Activated naive CD8-positive, alpha-beta T cell treated with anti-CD3 and anti-CD28 coated beads, Interleukin-2, amount 50 U/mL, for 24 hours (primary cell): ENCODE data around the gene ZMIZ1.

Experiments used
- ATAC-seq: fragments of 150-1000 bp; cut with Tn5 transposase; one replicate; pipeline ENCODE4 v1.10.0; 2021
- DNase-seq: peaks from one replicate; pipeline ENCODE4 v3.0.0; 2021
- H3K27ac Mint-ChIP-seq: one replicate; pipeline ENCODE4 v1.8.0; 2021; ENCODE audit warnings: mild to moderate bottlenecking, mixed read lengths
- H3K27me3 Mint-ChIP-seq: one replicate; pipeline ENCODE4 v1.8.0; 2021; ENCODE audit warnings: mixed read lengths
- H3K36me3 Mint-ChIP-seq: one replicate; pipeline ENCODE4 v1.8.0; 2021; ENCODE audit warnings: low read depth, mixed read lengths
- H3K4me1 Mint-ChIP-seq: one replicate; pipeline ENCODE4 v1.8.0; 2021; ENCODE audit warnings: mixed read lengths
- H3K4me3 Mint-ChIP-seq: one replicate; pipeline ENCODE4 v1.8.0; 2021; ENCODE audit warnings: mild to moderate bottlenecking, moderate library complexity, mixed read lengths
- H3K9me3 Mint-ChIP-seq: one replicate; pipeline ENCODE4 v1.8.0; 2021; ENCODE audit warnings: mixed read lengths

ZMIZ1 gene

DNA sequence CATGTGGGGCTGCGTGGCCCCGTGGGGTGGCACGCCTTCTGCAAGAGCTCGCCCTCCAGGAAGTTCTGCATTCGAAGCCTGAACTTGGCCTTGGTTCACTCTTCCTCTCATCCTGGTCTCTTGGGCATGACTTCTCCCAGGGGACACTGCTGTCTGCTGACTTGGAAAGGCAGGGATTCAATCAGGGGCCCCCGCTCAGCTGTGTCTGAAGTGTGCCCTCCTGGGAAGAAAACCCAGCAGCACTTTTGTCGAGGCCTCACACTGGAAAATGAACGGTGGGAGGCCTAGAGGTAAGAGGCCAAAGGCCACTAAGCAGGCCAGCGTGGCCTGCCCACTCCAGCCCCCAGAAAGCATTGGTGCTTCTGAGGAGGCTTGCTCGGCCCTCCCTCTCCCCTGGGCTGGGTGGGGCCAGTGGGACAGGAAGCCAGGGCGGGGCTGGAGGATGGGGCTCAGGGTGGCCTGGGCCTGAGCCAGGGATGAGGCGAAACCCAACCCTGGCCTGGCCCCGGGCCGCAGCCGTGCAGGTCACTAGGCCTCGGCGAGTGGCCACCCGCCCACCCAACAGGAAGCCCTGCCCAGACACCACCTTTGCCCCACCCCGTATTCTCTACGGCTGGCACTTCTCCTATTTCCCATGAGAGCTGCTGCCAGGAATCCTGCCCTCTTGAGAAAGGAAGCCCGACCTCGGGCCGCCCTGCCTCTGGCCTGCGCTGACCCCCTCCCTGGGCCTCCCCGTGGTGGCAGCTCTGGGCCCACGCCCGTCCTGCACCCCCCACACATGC, 81.1 kb downstream of the ZMIZ1 start:
- ATAC-seq, result peak; percentile 70
- Mint-ChIP-seq H3K4me1 (peaks cover 50% of the 10 kb centered on the region), H3K9me3 (no peaks in the 10 kb centered on the region), H3K27me3 (no peaks in the 10 kb centered on the region), H3K27ac (peak overlapping the region; percentile 70), H3K36me3 (no peaks in the 10 kb centered on the region), H3K4me3 (no peak overlapping the region)
- peak; percentile 59 for DNase-seq

DNA sequence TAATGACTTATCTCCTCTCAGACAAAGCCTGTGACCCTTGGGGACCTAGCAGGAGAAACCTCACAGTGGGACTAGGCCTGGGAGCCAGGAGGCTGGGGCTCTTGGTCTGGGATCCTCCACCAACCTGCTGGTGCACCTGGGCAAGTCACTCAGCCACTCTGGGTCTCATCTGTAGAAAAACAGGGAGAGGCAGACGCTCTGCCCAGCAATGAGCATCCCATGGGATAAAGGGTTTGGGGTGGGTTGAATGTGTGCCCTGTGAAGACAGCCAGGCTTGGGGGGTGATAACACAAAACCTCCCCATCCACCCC, 81.6 kb downstream of the ZMIZ1 start:
- DNase-seq (no peak), ATAC-seq (no peak)
- Mint-ChIP-seq H3K27ac (peak overlapping the region; percentile 70), H3K4me3 (no peak overlapping the region), H3K9me3 (no peaks in the 10 kb centered on the region), H3K36me3 (no peaks in the 10 kb centered on the region), H3K4me1 (peaks cover 45% of the 10 kb centered on the region), H3K27me3 (no peaks in the 10 kb centered on the region)

DNA sequence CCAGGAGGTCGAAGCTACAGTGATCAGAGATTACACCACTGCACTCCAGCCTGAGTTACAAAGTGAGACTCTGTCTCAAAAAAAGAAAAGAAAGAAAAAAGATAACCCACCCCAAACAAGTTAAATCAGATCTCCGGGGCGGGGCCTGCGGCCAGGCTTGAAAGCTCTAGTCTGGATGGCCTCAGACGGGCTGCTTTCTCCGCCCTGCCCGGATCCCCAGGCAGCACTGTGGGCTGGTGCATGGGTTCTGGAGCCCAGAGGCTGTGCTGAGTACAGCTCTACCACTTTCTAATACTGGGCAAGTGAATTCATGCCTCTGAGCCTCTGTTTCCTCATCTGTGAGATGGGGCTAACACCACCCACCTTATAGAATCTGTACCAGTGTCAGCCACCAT, 83.7 kb downstream of the ZMIZ1 start:
- H3K36me3 Mint-ChIP-seq, result no peaks in the 10 kb centered on the region
- no peaks in the 10 kb centered on the region for H3K27me3 Mint-ChIP-seq
- ATAC-seq (no peak), DNase-seq (no peak)
- peaks cover 27% of the 10 kb centered on the region for H3K4me1 Mint-ChIP-seq
- H3K27ac Mint-ChIP-seq, result peak overlapping the region; percentile 14
- no peaks in the 10 kb centered on the region for H3K9me3 Mint-ChIP-seq
- H3K4me3 Mint-ChIP-seq, result no peak overlapping the region

DNA sequence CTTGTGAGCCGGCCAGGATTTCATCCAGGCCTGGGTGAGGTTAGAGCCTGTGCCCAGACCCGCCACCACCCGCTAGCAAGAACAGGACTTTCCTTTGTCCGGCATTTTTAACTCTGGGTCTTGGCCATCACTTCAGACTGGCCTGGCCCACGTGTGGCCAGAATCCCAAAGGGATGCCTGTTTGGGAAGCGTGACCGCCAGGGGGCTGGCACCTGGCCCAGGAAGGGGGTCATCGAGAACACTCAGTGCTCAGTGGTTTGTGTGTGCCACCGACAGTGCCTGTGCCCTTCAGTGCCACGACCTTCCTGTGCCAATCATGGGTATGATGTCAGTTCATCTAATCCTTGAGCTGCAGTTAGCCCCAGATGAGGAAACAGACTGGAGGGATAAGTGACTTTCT, 85.0 kb downstream of the ZMIZ1 start:
- no peak overlapping the region for H3K27ac Mint-ChIP-seq
- H3K36me3 Mint-ChIP-seq, result no peaks in the 10 kb centered on the region
- ATAC-seq (no peak), DNase-seq (no peak)
- no peaks in the 10 kb centered on the region for H3K9me3 Mint-ChIP-seq
- no peaks in the 10 kb centered on the region for H3K27me3 Mint-ChIP-seq
- no peak overlapping the region for H3K4me3 Mint-ChIP-seq
- peaks cover 17% of the 10 kb centered on the region for H3K4me1 Mint-ChIP-seq

DNA sequence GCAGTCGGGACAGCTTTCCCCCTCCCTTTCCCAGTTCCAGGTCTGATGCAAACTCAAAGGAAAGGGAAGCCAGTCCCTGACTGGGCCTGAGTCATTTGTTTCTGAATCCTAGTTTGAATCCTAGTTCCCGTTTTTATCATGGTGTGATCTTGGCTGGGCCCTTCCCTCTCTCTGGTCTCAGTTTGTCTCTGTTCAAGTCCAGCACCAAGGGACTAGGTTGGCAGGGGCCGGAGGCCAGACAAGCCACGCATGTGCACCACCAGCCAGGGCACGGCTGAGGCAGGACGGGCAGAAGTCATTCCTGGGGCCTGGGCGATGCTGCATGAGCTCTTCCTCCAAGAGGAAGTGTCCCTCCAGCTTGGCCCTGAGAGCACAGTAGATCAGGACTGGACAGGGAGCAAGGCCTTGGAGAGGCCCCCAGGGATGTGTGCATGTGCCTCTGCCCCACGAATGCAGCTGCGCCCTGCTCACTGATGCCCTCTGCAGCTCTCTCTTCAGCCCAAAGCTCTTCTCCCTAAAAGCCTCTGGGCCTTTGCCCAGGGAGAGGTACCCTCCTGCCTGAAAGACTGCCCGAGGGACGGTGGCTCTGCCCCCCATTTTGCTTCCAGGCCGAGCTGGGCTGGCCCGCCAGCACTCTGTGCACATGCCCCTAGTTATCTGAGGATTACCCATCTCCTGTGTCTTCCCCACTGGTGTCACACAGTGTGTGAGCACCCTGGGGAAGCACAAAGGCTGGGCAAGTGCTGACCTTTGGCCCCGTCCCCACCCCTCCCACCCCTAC, 86.7 kb downstream of the ZMIZ1 start:
- no peaks in the 10 kb centered on the region for H3K27me3 Mint-ChIP-seq
- no peaks in the 10 kb centered on the region for H3K9me3 Mint-ChIP-seq
- no peak overlapping the region for H3K4me3 Mint-ChIP-seq
- no peak for ATAC-seq
- H3K36me3 Mint-ChIP-seq, result no peaks in the 10 kb centered on the region
- DNase-seq, result no peak
- peaks cover 4% of the 10 kb centered on the region for H3K4me1 Mint-ChIP-seq
- H3K27ac Mint-ChIP-seq, result no peak overlapping the region

DNA sequence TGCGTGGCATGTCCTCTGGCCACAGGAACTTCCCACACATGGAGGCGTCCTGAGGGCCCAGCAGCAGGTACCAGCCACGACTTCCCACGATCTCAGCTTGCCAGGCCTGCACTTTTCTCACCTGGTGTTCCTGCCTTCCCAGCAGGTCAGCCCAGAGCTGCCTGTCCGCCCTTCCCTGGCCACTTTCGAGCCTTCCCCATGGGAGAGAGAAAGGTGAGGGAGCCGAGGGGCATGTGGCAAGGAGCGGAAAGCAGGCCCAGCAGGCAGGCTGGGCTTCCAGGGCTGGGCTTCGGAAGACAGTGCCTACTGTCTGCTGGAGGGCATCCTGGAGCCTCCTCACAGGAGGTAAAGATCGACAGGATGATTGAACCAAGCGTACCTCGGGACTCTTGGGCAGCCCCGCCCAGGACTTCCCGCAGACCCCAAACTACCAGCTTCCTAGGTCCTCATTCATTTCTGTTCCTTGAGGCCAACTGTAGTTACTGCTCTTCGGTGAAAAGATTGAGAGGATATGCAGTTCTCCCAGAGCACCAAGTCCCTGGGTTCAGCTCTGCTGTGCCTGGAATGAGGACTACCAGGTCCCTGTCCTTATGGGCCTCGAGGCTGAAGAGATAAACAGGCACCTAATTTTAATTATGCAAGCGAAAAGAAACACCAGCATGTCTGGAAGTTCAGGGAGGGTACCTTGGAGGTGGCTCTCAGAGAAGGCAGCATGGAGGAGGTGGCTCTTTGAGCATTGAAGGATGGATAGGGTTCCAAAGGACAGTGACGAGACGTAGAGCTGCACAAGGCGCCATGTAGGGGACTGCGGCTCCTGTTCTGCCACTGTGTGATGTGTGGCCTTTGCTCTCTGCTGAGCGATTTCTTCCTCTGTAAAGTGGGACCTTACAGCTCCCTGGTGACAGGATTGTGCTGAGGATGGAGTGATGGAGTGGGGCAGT, 87.8 kb downstream of the ZMIZ1 start:
- Mint-ChIP-seq H3K27ac (peak overlapping the region; percentile 14), H3K4me1 (peaks cover 2% of the 10 kb centered on the region), H3K4me3 (no peak overlapping the region), H3K36me3 (no peaks in the 10 kb centered on the region), H3K27me3 (no peaks in the 10 kb centered on the region), H3K9me3 (no peaks in the 10 kb centered on the region)
- DNase-seq (no peak), ATAC-seq (no peak)

DNA sequence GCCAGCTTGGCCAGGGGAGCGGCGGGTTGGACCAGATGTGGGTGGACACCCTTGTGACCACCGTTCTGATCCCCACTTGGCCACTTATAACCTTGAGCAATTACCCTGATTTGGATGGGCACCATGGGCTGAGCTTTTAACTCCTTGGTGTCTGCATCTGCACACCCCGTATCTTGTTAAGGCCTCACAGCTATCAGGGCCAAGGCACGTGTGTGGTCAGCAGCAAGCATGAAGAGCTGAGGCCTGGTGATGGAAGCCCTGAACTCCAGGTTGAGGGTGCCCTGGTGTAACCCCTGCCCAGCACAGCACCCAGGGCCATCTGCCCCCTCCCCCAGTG, 89.2 kb downstream of the ZMIZ1 start:
- no peaks in the 10 kb centered on the region for H3K9me3 Mint-ChIP-seq
- no peaks in the 10 kb centered on the region for H3K36me3 Mint-ChIP-seq
- H3K4me3 Mint-ChIP-seq, result no peak overlapping the region
- H3K27ac Mint-ChIP-seq, result no peak overlapping the region
- no peak for DNase-seq
- no peaks in the 10 kb centered on the region for H3K27me3 Mint-ChIP-seq
- ATAC-seq, result no peak
- peaks cover 2% of the 10 kb centered on the region for H3K4me1 Mint-ChIP-seq

DNA sequence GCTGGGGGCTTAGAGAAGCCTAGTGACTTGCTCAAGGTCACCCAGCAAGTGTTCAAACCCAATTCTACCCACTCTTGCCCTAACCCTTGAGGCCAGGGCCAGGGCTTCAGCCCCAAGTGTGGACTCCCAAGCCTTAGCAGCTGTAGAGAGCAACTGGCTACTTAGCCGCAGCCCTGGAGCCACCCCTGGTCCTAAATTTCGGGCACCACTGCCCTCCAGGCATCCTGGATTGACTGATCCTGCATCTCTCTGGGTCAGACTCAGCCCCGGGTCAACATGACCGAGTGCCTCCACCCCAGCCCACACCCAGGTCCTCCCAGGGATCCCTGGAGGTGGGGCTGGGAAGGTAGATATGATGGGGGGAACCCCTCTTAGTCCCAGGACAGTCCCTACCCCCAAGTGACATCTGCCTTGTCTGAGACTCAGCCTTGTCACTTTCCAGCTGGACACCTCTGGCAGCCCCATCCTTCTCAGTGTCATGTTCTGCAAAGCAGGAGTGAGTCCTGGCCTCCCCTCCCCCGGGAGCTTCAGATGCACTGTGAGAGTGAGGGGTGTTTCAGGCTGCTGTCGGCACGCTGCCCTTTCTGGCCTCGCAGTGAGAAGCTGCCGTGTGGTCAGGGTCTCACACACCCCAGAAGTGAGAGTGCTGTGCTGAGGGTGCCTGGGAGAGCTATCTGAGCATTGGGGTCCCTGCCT, 89.8 kb downstream of the ZMIZ1 start:
- no peak for DNase-seq
- H3K36me3 Mint-ChIP-seq, result no peaks in the 10 kb centered on the region
- H3K9me3 Mint-ChIP-seq, result no peaks in the 10 kb centered on the region
- H3K27ac Mint-ChIP-seq, result no peak overlapping the region
- peaks cover 2% of the 10 kb centered on the region for H3K4me1 Mint-ChIP-seq
- H3K4me3 Mint-ChIP-seq, result no peak overlapping the region
- no peak for ATAC-seq
- no peaks in the 10 kb centered on the region for H3K27me3 Mint-ChIP-seq

DNA sequence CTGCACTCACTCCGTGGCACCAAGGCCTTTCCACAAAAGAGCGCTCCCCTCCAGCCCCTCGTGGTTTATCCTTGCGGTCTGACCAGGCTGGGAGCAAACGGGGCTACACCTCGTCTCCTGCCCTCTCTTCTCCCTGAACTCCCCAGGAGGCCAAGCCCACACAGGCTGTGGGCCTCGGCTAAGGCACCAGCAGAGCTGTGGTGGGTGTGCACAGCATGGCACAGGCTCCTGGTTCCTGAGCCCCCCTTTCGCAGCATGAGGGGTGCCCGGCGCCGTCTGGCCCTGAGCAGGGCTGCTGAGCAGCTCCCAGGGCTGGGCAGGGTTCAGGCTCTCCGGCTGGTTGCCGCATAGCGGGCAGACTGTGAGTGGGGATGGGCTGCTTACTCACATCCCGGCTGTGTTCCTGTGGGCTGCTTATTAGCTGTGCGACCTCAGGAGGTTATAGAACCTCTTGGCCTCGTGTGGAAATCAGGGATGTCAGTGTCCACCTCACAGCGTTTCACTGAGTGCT, 90.4 kb downstream of the ZMIZ1 start:
- H3K9me3 Mint-ChIP-seq, result no peaks in the 10 kb centered on the region
- no peak for ATAC-seq
- H3K4me3 Mint-ChIP-seq, result no peak overlapping the region
- H3K27ac Mint-ChIP-seq, result no peak overlapping the region
- peaks cover 2% of the 10 kb centered on the region for H3K4me1 Mint-ChIP-seq
- no peaks in the 10 kb centered on the region for H3K36me3 Mint-ChIP-seq
- DNase-seq, result no peak
- H3K27me3 Mint-ChIP-seq, result no peaks in the 10 kb centered on the region

DNA sequence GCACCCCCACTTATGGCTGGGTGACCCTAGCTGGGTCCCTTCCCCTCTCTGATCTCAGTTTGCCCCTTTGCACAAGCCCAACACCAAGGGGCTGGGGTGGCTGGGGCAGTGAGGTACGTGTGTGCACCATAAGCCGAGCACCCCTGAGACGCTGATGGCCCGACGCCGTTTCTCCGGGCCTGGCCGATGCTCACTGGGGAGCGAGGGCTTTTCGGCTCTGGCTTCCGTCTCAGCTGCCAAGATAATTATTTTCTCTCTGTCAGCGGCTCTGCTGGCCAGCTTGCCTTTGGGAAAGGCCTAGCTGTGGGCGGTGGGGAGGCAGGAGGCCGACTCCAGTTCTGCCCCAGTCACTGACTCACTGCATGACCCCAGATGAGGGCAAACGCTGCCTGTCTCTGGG, 91.0 kb downstream of the ZMIZ1 start:
- no peak overlapping the region for H3K4me3 Mint-ChIP-seq
- no peak for DNase-seq
- no peaks in the 10 kb centered on the region for H3K27me3 Mint-ChIP-seq
- H3K27ac Mint-ChIP-seq, result no peak overlapping the region
- no peaks in the 10 kb centered on the region for H3K36me3 Mint-ChIP-seq
- H3K9me3 Mint-ChIP-seq, result no peaks in the 10 kb centered on the region
- ATAC-seq, result no peak
- H3K4me1 Mint-ChIP-seq, result peaks cover 2% of the 10 kb centered on the region

DNA sequence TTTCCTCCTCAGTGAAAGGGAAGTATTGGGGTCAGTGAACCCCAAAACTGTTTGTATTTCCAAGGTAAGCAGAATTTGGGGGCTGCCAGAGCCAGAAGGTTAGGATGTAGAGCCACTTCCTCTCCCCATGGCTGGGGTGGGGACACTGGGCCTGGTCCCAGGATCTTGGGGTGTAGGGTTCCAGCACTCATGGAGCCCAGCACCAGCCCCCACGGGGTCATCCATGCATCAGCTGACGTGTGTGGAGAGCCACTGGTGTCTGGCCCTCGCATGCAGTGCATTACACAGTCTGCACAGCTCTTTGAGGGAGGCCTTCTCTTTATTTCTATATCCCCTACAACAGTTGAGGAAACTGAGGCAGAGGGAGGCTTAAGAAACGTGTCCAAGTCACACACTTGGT, 91.4 kb downstream of the ZMIZ1 start:
- H3K27ac Mint-ChIP-seq, result no peak overlapping the region
- no peak overlapping the region for H3K4me3 Mint-ChIP-seq
- ATAC-seq, result no peak
- peaks cover 2% of the 10 kb centered on the region for H3K4me1 Mint-ChIP-seq
- no peaks in the 10 kb centered on the region for H3K27me3 Mint-ChIP-seq
- no peak for DNase-seq
- H3K36me3 Mint-ChIP-seq, result no peaks in the 10 kb centered on the region
- no peaks in the 10 kb centered on the region for H3K9me3 Mint-ChIP-seq

DNA sequence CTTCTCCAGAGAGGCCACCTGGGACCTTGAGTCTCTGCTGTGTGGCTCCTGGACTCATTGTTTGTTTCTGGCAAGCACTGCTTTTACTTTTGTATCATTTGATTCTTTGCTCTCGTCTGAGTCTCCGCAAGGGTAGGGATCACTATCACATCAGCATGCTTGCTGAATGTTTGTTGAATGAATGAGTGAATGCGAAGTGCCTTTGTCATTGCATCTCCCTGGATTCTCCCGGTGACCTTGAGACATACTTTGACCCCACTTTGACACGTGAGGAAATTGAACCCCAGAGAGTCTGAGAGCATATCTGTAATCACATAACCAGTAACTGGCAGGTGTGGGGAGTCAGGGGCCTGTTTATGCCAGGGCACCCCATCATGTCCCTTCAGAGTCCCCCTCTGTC, 92.8 kb downstream of the ZMIZ1 start:
- no peak overlapping the region for H3K4me3 Mint-ChIP-seq
- no peaks in the 10 kb centered on the region for H3K36me3 Mint-ChIP-seq
- ATAC-seq, result no peak
- H3K27ac Mint-ChIP-seq, result no peak overlapping the region
- H3K4me1 Mint-ChIP-seq, result peaks cover 2% of the 10 kb centered on the region
- H3K9me3 Mint-ChIP-seq, result no peaks in the 10 kb centered on the region
- DNase-seq, result no peak
- H3K27me3 Mint-ChIP-seq, result no peaks in the 10 kb centered on the region

DNA sequence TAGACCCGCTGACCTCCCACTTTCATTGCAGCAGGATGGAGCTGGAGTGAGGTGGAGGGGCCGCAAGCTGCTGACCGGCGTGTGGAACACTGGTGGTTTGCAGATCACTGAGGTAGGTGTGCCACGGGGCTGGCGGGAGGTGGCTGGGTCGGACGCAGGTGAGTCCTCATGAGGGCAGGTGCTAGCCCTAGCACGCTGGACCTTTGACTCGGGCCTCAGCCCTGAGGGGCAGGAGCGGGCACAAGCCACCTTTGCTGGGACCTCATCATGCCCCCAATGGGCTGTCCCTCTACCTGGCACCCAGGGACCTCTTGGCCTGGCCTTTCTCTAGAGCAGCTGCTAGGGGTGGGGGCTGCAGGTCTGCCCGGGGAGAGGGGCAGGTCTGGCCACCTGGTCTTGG, 93.3 kb downstream of the ZMIZ1 start:
- Mint-ChIP-seq H3K36me3 (no peaks in the 10 kb centered on the region), H3K27ac (no peak overlapping the region), H3K4me3 (no peak overlapping the region), H3K4me1 (peaks cover 1% of the 10 kb centered on the region), H3K27me3 (no peaks in the 10 kb centered on the region), H3K9me3 (no peaks in the 10 kb centered on the region)
- DNase-seq (no peak), ATAC-seq (no peak)
